ENCODE data around the gene SSBP4.

Gene SSBP4

DNA sequence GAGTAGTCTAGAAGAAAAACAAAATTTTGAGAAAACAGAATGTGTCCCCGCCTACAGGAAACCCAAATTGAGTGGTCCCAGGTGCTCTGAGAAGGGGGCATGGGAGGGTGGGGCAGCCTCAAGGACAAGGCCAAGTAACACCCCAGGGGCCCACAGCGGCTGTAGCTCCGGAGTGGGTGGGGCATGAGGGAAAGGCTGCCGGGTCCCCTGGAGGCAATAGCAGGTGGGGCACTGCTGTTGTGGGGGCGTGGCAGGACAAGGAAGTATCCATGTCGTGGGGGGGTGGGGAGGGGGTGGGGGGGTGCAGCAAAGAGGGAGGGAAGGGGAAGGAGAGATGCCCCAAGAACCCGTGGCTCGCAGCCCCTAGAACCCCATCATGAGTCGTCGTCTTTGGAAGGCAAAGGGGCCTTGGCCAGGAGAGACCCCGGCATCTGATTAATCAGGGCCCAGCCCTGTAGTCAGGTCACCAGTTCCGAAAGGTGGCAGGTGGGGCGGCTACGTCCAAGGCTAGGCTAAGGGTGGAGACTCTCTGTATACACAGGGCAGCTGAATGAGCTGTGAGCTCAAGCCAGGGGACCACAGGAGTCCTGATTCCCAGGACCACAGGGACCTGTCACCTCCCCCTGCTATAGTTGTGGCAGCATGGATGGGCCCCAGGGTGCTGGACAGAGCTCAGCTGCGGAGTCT, 26.2 kb downstream of the SSBP4 start:
- DNase-seq (ENCODE audit: low spot score) = no peak

DNA sequence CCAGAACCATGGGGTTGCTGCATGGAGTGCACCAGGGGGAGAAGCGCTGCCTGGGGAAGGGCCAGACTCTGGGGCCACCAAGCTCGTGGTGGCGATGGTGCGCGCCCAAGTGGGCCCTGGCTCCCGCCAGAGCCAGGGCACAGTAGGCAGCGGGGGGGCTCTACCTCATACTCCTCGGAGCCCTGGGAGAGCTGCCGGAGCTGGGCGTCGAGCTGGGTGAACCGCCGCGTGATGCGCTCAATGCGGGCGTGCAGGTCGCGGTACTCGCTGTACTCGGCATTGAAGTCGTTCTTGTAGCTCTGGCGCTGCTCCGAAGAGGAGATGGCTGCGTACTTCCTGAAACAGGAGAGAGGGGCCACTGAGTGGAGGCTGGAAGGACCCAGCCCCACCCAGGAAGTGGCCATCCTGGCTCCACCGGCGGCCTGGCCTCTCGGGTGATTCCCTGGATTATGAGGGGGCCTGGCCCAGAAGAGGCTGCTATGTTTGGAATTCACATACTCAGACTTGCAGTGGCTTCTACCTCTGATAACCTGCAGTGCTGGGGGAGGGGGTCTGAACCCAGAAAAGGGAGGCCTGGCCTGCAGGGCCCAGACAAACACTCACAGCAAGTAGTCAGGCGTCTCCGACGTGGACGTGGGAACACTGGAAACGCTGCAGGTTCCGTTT, 27.1 kb downstream of the SSBP4 start:
- DNase-seq (ENCODE audit: low spot score) = no peak

DNA sequence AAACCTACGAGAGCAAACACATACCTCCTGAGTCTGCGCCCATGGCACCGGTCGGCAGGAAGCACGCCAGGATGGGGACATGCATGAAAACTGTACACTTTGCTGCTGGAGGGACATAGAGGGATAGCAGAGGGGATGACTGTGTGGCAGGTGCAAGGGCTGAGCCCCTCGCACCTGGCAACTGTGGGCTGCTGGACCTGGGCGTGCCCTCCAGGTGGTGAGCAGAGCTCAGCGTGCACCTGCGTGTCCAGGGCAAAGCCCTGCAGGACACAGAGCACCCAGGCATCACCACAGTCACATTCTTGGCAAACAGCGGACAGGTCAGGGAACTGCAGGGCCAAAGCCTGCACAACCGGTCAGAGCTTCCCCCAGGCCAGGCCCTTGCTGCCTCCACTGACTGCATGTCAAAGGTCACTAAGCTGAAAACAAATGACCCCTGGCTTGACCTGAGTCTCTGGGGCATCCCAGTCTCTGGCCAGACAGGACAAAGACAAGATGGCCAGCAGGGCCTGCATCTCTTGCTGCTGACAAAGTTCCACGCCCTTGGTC, 27.7 kb downstream of the SSBP4 start:
- DNase-seq (ENCODE audit: low spot score) = no peak

DNA sequence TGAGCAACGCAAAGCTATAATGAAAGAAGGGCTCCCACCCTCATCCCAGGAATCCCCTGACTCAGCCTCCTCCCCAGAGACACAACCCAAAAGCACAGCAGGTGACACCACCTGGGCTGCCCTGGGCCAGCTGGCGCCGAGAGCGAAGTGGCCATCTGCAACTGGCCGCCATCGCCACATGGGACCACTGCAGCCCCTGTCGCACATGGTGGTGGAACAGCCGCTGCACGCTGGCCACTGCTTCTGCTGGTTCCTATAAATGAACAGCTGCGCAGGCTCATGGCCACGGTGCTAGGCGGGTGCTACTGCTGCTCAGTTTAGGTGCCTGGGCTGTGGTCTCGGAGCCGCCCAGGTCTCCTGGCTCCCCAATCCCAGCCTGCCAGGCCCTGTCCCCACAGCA, 30.4 kb downstream of the SSBP4 start:
- DNase-seq (ENCODE audit: low spot score) = no peak

DNA sequence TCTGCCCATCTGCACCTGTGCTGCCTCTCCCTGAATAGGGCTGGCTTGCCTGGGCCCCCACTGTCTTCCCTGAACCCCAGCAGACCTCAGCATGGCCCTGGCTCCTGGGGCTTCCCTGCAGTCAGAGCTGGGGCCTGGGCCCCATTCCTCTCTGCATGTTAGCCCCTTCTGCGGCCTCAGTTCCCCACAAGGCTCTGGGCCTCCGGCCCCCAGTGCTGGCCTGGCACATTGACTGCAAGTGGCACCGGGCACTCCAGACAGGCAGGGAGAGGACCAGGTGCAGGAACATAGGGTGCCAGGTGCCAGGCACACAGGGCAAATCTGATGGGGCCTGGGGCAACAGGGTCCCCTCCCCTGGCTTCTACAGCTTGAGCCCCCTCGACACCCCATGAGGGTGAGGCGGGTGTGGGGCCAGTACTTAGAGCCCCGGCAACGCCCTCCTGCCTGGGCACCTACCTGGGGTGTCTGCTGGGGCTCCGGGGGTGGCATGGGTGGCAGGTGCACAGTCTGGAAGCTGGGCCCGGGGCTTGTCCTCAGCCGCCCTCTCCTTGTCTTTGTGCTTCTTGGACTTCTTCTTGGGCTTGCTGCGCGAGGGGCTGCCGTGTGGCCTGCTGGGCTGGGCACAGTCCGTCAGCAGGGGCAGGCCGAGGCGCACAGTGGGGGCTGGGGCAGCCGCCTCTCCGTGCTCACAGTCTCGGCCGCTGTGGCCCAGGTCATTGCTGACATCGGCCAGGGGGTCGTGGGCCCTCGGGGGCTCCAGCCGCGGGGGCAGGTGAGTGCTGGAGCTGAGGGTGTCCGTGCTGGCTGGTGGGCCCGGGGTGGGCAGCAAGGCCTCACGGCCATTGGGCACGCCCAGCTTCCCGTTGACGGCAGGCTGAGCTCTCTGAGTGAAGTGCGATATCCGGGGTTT, 31.1 kb downstream of the SSBP4 start:
- DNase-seq (ENCODE audit: low spot score) = no peak

DNA sequence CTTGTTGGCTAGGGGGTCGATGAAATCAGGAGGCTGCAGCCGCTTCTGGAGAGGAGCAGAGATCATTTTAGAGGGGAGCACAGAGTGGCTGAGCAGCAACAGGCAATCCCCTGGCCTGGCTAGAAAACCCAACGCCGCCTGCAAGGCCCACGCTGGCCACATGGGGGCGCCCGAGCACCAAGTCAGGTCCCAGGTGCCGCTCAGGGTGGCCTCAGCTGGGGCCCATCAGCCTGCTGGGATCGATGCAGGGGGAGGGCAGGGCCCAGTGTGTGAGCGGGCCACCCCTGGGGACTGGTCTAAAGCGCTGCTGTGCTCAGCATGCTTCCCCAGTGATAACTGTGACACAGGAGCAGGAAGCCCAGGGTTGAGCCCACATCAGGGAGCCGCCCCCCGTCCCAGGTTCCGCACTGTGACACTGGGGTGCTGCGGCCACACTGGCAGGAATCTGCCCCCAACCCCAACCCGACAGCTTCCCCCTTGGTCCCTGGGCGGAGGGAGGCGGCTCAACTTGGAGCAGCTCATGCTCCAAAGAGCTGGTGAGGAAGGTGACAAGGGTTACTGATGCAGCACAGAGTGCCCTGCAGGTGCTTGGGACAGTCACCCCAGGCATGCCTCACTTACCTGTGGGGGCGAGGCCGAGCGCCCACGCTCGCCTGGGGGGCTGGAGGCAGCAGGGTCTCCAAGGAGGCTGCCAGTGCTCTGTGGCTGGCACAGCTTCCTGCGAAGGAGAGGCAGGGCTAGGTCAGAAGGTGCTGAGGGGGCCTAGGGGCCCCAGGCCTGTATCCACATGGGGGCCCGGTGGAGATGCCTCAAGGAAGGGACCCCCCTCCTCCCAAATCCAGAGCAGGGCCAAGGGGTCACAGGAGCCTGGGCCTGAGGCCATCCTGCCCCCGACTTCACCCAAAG, 32.0 kb downstream of the SSBP4 start:
- DNase-seq (ENCODE audit: low spot score) = peak; percentile 68

DNA sequence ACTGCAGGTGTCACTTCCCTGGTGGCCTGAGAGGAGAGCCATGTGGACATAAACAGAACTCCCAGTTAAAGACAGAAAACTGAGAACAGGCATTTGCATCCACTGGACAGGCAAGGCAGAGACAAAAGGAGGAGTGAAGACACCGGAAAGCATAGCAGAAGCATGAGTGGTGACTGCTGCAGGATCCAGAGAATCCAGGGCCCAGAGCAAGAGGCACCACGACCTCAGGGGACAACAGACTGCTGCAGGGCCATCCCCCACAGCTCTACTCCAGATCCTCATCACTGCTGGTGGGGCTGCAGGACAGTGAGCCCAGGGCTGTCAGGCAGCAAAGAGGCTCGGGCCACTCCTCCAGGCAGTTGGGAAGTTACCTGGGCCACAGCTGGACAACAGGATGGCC, 33.2 kb downstream of the SSBP4 start:
- DNase-seq (ENCODE audit: low spot score) = no peak

DNA sequence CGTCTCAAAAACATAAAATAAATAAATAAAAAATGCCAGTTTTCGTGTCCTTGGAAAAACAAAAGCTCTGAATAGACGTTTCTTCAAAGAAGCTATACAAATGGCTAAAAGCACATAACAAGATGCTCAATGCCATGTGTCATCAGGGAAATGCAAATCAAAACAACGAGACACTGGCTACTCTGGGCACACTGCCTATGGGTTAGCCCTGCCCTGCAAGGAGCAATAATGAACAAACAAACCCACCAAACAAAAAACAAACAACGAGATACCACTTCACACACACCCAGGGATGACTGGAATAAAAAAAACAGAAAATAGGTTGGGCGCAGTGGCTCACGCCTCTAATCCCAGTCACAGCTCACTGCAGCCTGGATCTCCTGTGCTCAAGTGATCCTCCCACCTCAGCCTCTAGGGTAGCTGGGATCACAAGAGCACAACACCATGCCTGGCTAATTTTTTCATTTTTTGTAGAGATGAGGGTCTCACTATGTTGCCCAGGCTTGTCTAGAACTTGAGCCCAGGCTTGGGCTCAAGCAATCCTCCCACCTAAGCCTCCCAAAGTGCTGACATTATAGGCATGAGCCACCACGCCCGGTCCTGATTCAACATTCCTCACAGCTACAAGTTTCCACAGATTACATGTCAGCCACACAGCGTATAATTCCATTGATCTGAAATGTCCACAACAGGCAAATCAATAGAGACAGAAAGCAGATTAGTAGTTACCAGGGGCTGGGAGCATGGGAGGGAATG, 34.2 kb downstream of the SSBP4 start:
- peak; percentile 85 for DNase-seq (ENCODE audit: low spot score)

DNA sequence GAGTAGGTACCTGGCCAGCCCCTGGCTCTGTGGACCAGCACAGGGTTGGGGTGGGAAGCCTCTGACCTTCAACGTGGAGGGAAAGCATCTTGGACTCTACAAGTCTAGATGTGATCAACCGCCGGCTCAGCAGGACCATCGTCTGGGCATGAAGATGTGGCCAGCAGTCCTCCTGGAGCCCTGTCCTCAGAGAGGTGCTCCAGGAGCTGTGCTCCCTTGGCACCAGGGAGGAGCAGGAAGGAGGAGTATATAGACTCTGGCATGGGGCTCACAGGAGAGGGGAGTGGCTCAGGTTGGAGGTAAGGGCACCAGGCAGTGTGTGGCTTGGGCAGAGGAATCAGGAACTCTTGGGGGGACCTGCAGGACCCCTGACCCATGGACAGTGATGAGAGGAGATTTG, 37.1 kb downstream of the SSBP4 start:
- DNase-seq (ENCODE audit: low spot score) = no peak

DNA sequence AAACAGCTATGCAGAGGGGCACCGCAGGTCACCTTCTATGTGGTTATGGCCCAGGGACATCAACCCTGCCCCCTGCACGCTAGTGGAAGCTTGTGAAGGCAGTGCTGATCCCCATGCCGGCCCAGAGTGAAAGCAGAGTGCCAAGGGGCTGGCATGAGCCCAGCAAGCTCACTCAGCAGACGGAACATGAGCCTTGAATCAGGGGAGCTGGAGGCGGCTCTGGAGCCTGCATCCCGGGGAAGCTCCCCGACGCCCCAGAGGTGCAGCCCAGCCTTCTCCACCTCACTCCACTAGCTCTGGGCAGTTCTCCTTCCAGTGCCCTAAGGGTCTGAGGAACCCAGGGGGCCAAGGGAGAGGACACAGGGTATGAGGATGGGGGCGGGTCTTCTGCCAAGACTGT, 37.8 kb downstream of the SSBP4 start:
- peak; percentile 49 for DNase-seq (ENCODE audit: low spot score)

DNA sequence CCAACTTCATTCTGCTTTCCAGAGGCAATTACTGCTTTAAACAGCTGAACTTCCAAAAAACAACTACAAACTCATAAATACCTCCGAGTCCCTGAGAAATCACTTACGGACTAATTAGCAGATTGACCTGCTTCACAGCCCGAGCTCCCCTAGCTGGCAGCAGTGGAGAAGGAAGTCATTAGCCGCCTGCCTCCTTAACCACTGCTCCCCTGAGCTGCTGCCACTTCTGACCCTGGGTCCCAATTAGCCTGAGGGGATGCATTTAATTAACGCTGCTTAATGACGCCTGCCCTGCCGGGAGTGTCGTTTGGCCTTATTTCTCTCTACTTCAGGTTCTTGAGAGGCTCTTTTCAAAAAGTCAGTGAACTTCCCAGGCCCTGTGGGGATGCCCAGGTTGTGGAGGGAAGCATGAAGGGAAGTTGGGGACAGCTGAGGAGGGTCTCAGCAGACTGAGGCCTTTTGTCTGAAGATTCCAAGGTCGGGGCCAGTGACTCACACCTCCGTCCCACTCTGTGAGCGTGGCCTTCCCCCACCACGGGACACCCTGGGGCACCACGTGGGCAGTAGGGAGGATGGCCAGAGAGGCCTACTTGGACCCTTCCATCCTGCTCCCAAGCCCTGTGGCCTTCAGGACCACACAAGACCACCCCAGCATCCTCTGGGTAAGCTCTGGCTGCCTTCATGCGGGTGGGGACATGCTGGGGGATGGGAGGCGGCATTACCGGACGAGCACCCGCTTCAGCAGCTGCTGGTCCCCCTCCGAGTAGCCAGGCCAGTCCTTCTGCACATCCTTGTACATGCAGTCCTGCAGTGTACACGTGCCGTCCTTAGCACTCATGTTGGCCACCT, 38.5 kb downstream of the SSBP4 start:
- DNase-seq (ENCODE audit: low spot score) = no peak

DNA sequence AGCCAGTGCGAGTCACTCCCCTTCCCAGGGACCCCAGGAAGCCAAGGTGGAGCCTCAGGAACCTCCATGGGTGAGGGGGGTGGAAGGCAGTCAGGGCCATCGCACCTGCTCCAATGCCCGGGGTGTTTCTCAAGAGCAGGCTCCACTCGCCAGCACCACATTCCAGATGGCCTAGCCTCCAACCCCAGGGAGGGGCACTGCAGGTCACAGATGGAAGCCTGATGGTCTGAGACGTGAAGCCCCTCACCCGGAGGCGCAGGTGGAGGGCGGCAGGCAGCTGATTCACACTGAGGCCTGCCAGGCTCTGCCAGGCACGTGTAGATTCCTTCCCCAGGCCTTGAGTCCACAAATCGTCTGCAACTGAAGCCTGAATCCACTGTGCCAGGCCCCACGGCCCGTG, 41.7 kb downstream of the SSBP4 start:
- no peak for DNase-seq (ENCODE audit: low spot score)

DNA sequence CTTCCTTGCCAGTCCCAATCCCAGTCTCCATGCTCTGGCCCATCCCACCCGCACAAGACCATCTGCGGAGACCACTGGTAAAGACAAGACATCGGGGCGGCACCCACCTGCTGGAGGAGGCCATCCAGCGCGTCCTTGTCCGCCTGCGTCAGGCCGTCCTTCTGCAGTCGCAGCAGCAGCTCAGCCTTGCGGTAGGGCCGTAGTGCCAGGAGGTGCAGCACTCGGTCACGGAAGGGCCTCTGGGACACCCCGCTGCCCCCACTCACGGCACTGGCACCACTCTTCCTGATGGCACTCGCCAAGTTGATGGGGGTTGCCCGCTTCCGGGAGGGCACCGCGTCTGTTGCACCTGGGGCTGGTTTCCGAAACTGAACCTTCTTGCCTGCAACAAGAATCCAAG, 42.3 kb downstream of the SSBP4 start:
- DNase-seq (ENCODE audit: low spot score) = no peak

DNA sequence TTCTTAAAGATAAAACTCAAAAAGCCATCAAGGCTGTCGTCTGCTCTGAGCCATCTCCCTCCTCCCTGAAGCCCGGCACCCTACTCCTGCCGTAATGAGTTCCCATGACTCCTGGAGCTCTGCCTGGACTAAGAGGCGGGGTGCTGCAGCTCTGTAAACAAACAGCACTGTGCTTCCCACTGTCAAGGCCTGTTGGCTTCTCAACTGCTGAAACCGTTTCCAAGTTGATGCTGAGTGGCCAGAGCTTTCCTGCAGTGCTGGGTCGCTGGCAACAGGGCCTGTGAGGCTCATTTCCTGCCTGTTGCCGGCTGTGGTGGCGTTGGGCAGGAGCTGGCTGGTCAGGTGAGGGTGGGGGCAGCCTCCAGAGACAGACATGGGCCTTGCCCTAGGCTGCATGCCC, 45.4 kb downstream of the SSBP4 start:
- DNase-seq (ENCODE audit: low spot score) = peak; percentile 98

DNA sequence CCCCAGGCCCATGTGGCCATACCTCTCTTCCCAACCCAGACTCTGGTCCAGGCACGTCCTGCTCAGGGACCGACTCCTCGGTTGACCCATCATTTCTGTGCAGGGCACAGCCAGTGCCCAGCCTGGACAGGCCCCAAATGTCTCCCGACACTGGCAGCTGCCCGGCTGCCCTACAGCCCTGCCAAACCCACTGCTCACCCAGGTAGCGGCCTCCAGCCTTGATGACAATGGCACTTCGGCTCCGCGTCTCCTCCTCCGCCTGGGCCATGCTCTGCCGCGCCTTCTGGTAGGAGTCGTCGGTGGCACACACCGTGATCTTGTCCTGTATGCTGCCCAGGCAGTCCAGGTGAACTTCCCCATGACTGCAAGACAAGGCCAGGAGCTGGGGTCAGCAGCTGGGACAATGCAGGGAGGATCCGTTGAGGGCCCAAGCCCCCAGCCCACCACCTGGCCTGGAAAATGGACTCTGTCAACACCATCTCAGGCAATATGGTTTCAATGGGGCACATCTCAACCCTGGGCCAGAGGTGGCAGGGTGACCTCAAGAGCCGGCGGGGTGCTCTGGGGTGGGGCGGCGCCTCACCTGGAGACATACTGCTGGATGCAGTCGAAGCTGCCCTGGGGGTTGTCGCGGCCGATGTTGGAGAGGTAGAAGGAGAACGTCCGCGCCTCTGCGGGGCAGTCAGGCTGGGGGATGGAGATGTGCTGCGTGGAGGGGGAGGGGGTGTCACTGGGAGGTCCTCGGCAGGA, 46.2 kb downstream of the SSBP4 start:
- no peak for DNase-seq (ENCODE audit: low spot score)

DNA sequence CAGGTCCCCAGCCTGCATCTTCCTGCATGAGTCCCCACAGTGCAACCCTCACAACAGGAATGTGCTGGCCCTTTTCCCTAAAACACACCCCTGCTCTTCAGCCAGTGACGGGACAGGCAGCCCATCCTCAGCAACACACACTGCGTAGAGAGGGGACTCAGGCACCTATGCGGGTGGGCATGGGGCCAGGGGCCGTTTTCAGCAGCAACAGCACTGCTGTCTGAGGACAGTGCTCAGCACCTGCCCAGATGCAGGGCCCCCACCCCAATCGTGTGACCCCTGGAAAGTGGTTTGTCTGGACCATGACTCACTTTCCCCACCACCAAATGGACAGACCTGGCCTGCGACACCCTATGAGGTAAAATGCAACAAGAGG, 46.8 kb downstream of the SSBP4 start:
- no peak for DNase-seq (ENCODE audit: low spot score)

DNA sequence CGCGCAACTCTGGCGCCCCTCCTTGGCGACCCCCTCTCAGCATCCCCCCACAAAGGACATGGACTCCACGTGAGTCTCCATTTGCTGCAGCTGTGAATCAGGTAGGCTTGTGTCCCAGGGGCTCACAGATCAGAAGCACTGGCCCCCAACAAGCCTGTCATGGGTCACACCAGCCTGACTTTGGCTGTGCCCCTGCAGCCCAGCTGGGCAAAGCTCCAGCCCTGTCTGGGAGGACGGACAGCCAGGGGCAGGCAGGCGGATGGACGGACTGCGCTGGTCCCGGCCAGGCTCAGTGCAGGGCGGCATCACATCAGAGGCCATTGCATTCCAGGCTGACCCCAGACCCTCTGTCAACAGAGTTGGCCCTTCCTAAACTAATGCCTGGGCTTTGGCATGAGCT, 47.2 kb downstream of the SSBP4 start:
- no peak for DNase-seq (ENCODE audit: low spot score)

DNA sequence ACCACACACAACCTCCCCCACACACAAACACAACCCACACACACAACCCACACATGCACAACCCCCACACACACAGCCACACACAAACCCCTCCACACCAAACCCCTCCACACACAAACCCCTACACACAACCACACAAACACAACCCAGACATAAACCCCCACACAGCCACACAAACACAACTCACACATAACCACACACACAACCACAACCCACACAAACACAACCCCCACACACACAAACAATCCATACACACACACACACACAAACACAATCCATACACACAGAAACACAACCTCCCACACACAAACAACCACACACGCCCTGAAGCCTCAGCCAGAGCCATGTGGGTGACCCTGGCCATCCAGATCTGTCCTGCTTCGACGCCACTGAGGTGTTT, 48.8 kb downstream of the SSBP4 start:
- DNase-seq (ENCODE audit: low spot score) = no peak

DNA sequence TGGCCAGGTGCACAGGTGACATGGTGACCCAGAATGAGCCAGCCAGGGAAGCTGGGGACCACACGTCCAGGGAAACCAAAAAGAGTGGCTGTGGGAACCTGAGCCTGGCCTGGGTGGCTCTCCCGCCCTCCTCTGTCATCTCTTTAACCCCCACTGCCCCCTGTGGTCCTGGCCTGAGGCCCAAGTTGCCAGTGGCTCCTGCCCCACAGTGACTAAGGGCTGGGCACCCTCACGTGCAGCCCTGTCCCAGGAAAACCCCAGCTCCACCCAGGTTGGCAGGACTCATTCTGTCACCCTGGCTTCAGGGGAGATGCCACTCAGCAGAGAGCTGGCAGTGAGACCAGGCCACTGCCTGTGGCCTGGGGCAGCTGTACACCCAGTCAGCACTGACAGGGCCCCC, 49.3 kb downstream of the SSBP4 start:
- no peak for DNase-seq (ENCODE audit: low spot score)

All from pons (tissue), 1 donor.